K562 (cell line): ENCODE results near the gene FAM83B. TPM values are rescaled to one million over a fixed set of nuclear protein-coding genes. Genes with fewer than 3 reads are reported as not detected.

ENCODE experiments used
- ATAC-seq: fragments of 200-7000 bp; cut with Tn5 transposase; 3 replicates; pipeline ENCODE4 v1.9.1; 2020; ENCODE audit warnings: moderate library complexity
- BruUV-seq: library from RNA; stranded (reverse); fragments of 400-500 nt; replicated peaks from 2 replicates; lab custom pipeline; 2021; lab: Mats Ljungman, UMichigan
- CTCF ChIA-PET: fragments of 300-600 bp; formaldehyde crosslinking; extraction: SDS; loops from one replicate; lab custom pipeline; 2021; ENCODE audit warnings: low intra/inter-chr PET ratio; lab: Yijun Ruan, JAX
- POLR2A ChIA-PET: fragments of 300-600, 350-650 bp; sonication (Branson Sonifier 250); formaldehyde crosslinking; extraction: SDS; loops from one replicate; lab custom pipeline; 2021; ENCODE audit warnings: antibody characterized with exemption, inconsistent platforms; lab: Yijun Ruan, JAX
- DNase-seq, 4 experiments: peaks; one replicate each; pipeline versions ENCODE4 v3.0.0 to v3.0.0-alpha.2; 2011 to 2018; ENCODE audit warnings: low spot score in 3 of 4, mixed read lengths in 3 of 4; ENCODE audit errors: extremely low read depth in 1 of 4
- FAIRE-seq: peaks from 2 replicates; lab custom pipeline; 2011; peaks lifted over from hg19 to GRCh38; lab: Jason Lieb, UNC
- H2AFZ ChIP-seq: 2 replicates; pipeline ENCODE4 v1.6.0; 2011; ENCODE audit warnings: low read depth, low read length, control low read depth, inconsistent platforms
- H3K27ac ChIP-seq: fragments of 200-600 bp; 3 replicates; pipeline ENCODE4 v1.8.0; 2011; ENCODE audit warnings: low read depth, mild to moderate bottlenecking, control low read depth, inconsistent platforms, low read length, moderate library complexity, mixed read lengths; ENCODE audit errors: extremely low read depth
- H3K27me3 ChIP-seq, 2 experiments: fragments of 300-600 bp in 1 of 2; 2 replicates in 1 of 2; 3 replicates in 1 of 2; pipeline versions ENCODE4 v1.6.0 to v1.8.0; 2011; ENCODE audit warnings: inconsistent platforms in 2 of 2, low read length in 2 of 2, mild to moderate bottlenecking in 1 of 2, mixed read lengths in 1 of 2, moderate library complexity in 1 of 2; ENCODE audit not compliant: control insufficient read depth in 2 of 2, insufficient read depth in 2 of 2
- H3K36me3 ChIP-seq: fragments of 300-600 bp; 3 replicates; pipeline ENCODE4 v1.8.0; 2011; ENCODE audit warnings: mild to moderate bottlenecking, low read length, inconsistent platforms; ENCODE audit not compliant: control insufficient read depth, insufficient read depth
- H3K4me1 ChIP-seq, 2 experiments: fragments of 200-600 bp in 1 of 2; replicated peaks in 1 of 2; 2 replicates in 1 of 2; 3 replicates in 1 of 2; pipeline versions ENCODE4 v1.5.1 to v1.8.0; 2011; ENCODE audit warnings: inconsistent platforms in 2 of 2, low read length in 2 of 2, mild to moderate bottlenecking in 1 of 2, mixed read lengths in 1 of 2, moderate library complexity in 1 of 2; ENCODE audit not compliant: control insufficient read depth in 2 of 2, insufficient read depth in 2 of 2
- H3K4me2 ChIP-seq: 2 replicates; pipeline ENCODE4 v1.6.1; 2011; ENCODE audit warnings: low read length, control low read depth, inconsistent platforms, mixed read lengths; ENCODE audit not compliant: insufficient read depth
- H3K4me3 ChIP-seq: fragments of 200-600 bp; sonication (generic), shearing (Covaris generic); 2 replicates; pipeline ENCODE4 v1.5.1; 2016; ENCODE audit warnings: control low read depth, inconsistent platforms
- H3K79me2 ChIP-seq: fragments of 200-600 bp; 3 replicates; pipeline ENCODE4 v1.8.0; 2011; ENCODE audit warnings: low read length, inconsistent platforms; ENCODE audit not compliant: control insufficient read depth, insufficient read depth
- H3K9ac ChIP-seq, 2 experiments: 2 replicates each; pipeline versions ENCODE4 v1.6.0 to v1.6.1; 2011; ENCODE audit warnings: low read depth in 2 of 2, low read length in 2 of 2, control low read depth in 1 of 2, inconsistent platforms in 1 of 2, mild to moderate bottlenecking in 1 of 2, mixed read lengths in 1 of 2; ENCODE audit not compliant: insufficient read depth in 1 of 2
- H3K9me1 ChIP-seq: one replicate; pipeline ENCODE4 v1.6.0; 2011; ENCODE audit warnings: inconsistent platforms, mild to moderate bottlenecking, low read length, moderate library complexity; ENCODE audit not compliant: control insufficient read depth, insufficient read depth
- H3K9me3 ChIP-seq: replicated peaks from 2 replicates; pipeline ENCODE4 v1.5.1; 2011; ENCODE audit warnings: low read depth, low read length, inconsistent platforms; ENCODE audit not compliant: control insufficient read depth, insufficient read depth
- H4K20me1 ChIP-seq: replicated peaks from 2 replicates; pipeline ENCODE4 v1.6.1; 2011; ENCODE audit warnings: low read length, inconsistent platforms, mixed read lengths; ENCODE audit not compliant: control insufficient read depth, insufficient read depth
- ASH1L ChIP-seq: fragments of 450-650 bp; IDR thresholded peaks from 2 replicates; pipeline ENCODE4 v1.6.1; 2018; ENCODE audit warnings: borderline replicate concordance, mild to moderate bottlenecking, low read depth; ENCODE audit not compliant: partially characterized antibody
- DACH1 ChIP-seq: fragments of 450-650 bp; IDR thresholded peaks from 2 replicates; pipeline ENCODE4 v1.6.1; 2018; ENCODE audit not compliant: partially characterized antibody
- GMEB1 ChIP-seq: fragments of 250-450 bp; sonication (Bioruptor Pico); IDR thresholded peaks from 2 replicates; pipeline ENCODE4 v1.4.0; 2020; ENCODE audit warnings: mild to moderate bottlenecking
- GTF2E2 ChIP-seq: fragments of 200-800 bp; sonication (Bioruptor generic); IDR thresholded peaks from 2 replicates; pipeline ENCODE4 v1.6.1; 2016; ENCODE audit warnings: missing genetic modification characterization, missing compliant biosample characterization
- NUFIP1 ChIP-seq: fragments of 450-650 bp; IDR thresholded peaks from 2 replicates; pipeline ENCODE4 v1.6.1; 2018; ENCODE audit not compliant: partially characterized antibody
- PATZ1 ChIP-seq: fragments of 250-450 bp; sonication (Bioruptor Pico); IDR thresholded peaks from 2 replicates; pipeline ENCODE4 v1.5.0; 2020; ENCODE audit warnings: mild to moderate bottlenecking, borderline replicate concordance
- PREB ChIP-seq: sonication (generic); formaldehyde crosslinking; IDR thresholded peaks from 2 replicates; pipeline ENCODE4 v1.8.1; 2023; ENCODE audit warnings: mild to moderate bottlenecking, missing genetic modification reagents
- SMARCA4 ChIP-seq: fragments of 450-650 bp; IDR thresholded peaks from 2 replicates; pipeline ENCODE4 v1.6.1; 2016
- SPI1 ChIP-seq: IDR thresholded peaks from 2 replicates; pipeline ENCODE4 v1.6.1; 2011; ENCODE audit warnings: low read depth, low read length, control low read depth, borderline replicate concordance
- ZNF311 ChIP-seq: fragments of 250-450 bp; sonication (Bioruptor Pico); IDR thresholded peaks from 2 replicates; pipeline ENCODE4 v1.4.0; 2020; ENCODE audit warnings: mild to moderate bottlenecking, moderate library complexity
- ZNF449 ChIP-seq: fragments of 250-450 bp; sonication (Bioruptor Pico); IDR thresholded peaks from 2 replicates; pipeline ENCODE4 v1.8.0; 2022; ENCODE audit warnings: moderate library complexity, mild to moderate bottlenecking, inconsistent platforms
- ZNF507 ChIP-seq: conservative IDR thresholded peaks from 2 replicates; pipeline ENCODE4 v1.6.1; 2017; ENCODE audit warnings: missing genetic modification characterization, missing compliant biosample characterization
- ZNF830 ChIP-seq: fragments of 250-450 bp; sonication (Bioruptor Pico); IDR thresholded peaks from 2 replicates; pipeline ENCODE4 v1.5.0; 2021; ENCODE audit warnings: mild to moderate bottlenecking
- in situ Hi-C: fragments of 300-500 bp; cut with MboI; formaldehyde crosslinking; loops from 4 replicates; pipeline ENCODE4 v1.15.0; 2018; ENCODE audit warnings: inconsistent platforms, mixed read lengths
- intact Hi-C: fragments of 100-400 bp; cut with micrococcal nuclease; formaldehyde crosslinking; loops from 2 replicates; pipeline ENCODE4 v1.14.2; 2022
- polyA plus RNA-seq, 8 experiments: library from polyadenylated mRNA; depleted of rRNA in 4 of 8; stranded (reverse) in 5 of 8; unstranded in 3 of 8; fragments of >200 nt; fragmentation: Nextera tagmentation in 2 of 8; fragmentation: Illumina TruSeq in 1 of 8; extraction: Ambion mirVana in 2 of 8; extraction: Trizol in 1 of 8; gene quantifications; 2 replicates each; pipeline versions ENCODE4 v1.2.1 to v1.2.3, GENCODE V29; 2011 to 2014; ENCODE audit warnings: inconsistent platforms in 1 of 8, missing spikeins in 1 of 8
- total RNA-seq, 7 experiments: library from RNA; depleted of rRNA in 6 of 7; stranded (reverse); fragments of >200 nt in 6 of 7; fragmentation: Illumina TruSeq in 2 of 7; extraction: Trizol in 2 of 7; gene quantifications; 2 replicates each; pipeline versions ENCODE4 v1.2.1 to v1.2.3, GENCODE V29; 2011 to 2021; ENCODE audit warnings: low replicate concordance in 1 of 7

Gene FAM83B
- total and polyA plus RNA-seq, 9 of the 15 experiments (the other 6 are each of a cell fraction or from before 2014, with no cell fraction given), result not detected

GRCh38 chr6:54856129-54856528, 9.6 kb downstream of the FAM83B start (continued):
- TF ChIP-seq SMARCA4, result no peak
- no peak for TF ChIP-seq GMEB1 (CRISPR knock-in tag)

GRCh38 chr6:54860132-54860531, 13.6 kb downstream of the FAM83B start:
- H3K4me1 ChIP-seq, result no peaks in the 10 kb centered on the region
- no peaks in the 10 kb centered on the region for H3K36me3 ChIP-seq
- H3K79me2 ChIP-seq, result no peaks in the 10 kb centered on the region
- H3K9me1 ChIP-seq, result no peaks in the 10 kb centered on the region
- intact Hi-C loops (no loop called here), in situ Hi-C loops (no loop called here)
- FAIRE-seq (no peak), DNase-seq (no peak), ATAC-seq (no peak)
- BruUV-seq, result no TSS peak
- H3K27me3 ChIP-seq, result no peaks in the 10 kb centered on the region
- no peak overlapping the region for H2AFZ ChIP-seq
- no peak overlapping the region for H3K9ac ChIP-seq
- H3K4me3 ChIP-seq, result no peak overlapping the region
- CTCF ChIA-PET, result no interaction called here
- H4K20me1 ChIP-seq, result no peaks in the 10 kb centered on the region
- no peak overlapping the region for H3K4me2 ChIP-seq
- H3K9me3 ChIP-seq, result no peaks in the 10 kb centered on the region
- POLR2A ChIA-PET, result no interaction called here
- no peak overlapping the region for H3K27ac ChIP-seq
- no peak for TF ChIP-seq PREB (CRISPR knock-in tag)
- TF ChIP-seq ZNF311 (CRISPR knock-in tag), result no peak
- no peak for TF ChIP-seq SPI1
- no peak for TF ChIP-seq PATZ1 (CRISPR knock-in tag)
- no peak for TF ChIP-seq ZNF449 (CRISPR knock-in tag)
- no peak for TF ChIP-seq DACH1
- TF ChIP-seq ASH1L, result no peak
- no peak for TF ChIP-seq NUFIP1
- no peak for TF ChIP-seq ZNF830 (CRISPR knock-in tag)
- TF ChIP-seq GTF2E2 (tag), result no peak
- no peak for TF ChIP-seq ZNF507 (tag)
